ENCODE data around the gene TBCK.

Gene TBCK

DNA sequence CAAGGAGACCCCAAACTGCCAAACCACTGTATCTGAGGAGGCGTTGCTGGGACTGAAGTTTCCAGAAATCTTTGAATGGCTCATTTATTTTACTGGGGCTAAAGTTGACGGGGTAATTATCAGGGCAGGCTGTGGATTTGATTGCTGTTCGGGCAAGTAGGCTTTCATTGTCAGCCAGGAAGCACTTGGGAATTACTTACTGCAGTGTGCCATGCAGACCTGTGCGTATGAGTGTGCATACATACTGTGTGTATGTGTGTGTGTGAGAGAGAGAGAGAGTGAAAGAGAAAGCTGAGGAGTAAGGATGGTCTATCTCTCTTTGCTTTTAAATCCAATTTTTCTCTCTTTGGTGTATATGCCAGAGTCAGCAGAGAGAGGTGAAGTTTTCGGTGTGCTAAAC lies 298.0 kb downstream of the TBCK start:
- POLR2A ChIA-PET = no interaction called here
- CTCF ChIA-PET = no interaction called here
- TF ChIP-seq CTCF (IDR thresholded peaks at IDR 0.05; ENCODE audit: control extremely low read depth, extremely low read depth, low read depth, missing control alignments) = no peak
- DNase-seq (ENCODE audit: extremely low spot score) = no peak

DNA sequence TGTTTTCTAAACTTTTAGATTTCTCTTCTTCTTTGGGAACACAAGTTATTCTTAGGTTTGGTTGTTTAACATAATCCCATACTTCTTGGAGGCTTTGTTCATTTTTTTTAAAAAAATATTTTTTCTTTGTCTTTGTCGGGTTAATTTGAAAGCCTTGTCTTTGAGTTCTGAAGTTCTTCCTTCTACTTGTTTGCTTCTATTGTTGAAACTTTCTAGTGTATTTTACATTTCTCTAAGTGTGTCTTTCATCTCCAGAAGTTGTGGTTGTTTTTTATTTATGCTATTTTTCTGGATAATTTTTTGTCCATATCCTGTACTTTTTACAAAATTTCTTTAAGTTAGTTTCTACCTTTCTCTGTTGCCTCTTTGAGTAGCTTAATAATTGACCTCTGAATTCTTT lies 304.6 kb downstream of the TBCK start:
- no peak for TF ChIP-seq CTCF (IDR thresholded peaks at IDR 0.05; ENCODE audit: control extremely low read depth, extremely low read depth, low read depth, missing control alignments)
- CTCF ChIA-PET = interaction anchor here (0.9 kb wide), 1 partner anchor 11 kb away, joined by 3 read pairs; no protein-coding TSS in a partner anchor
- POLR2A ChIA-PET = no interaction called here
- no peak for DNase-seq (ENCODE audit: extremely low spot score)

DNA sequence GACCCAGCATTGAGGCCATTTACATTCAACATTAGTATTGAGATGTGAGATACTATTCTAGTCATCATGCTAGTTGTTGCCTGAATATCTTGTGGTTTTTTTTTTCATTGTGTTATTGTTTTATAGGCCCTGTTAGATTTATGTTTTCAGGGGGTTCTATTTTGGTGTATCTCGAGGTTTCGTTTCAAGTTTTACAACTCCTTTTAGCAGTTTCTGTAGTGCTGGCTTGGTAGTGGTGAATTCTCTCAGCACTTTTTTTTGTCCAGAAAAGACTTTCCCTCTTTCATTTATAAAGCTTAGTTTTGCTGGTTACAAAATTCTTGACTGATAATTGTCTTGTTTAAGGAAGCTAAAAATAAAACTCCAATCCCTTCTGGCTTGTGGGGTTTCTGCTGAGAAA lies 305.2 kb downstream of the TBCK start:
- TF ChIP-seq CTCF (IDR thresholded peaks at IDR 0.05; ENCODE audit: control extremely low read depth, extremely low read depth, low read depth, missing control alignments) = no peak
- ChIA-PET CTCF (no interaction called here), POLR2A (no interaction called here)
- DNase-seq (ENCODE audit: extremely low spot score) = no peak

DNA sequence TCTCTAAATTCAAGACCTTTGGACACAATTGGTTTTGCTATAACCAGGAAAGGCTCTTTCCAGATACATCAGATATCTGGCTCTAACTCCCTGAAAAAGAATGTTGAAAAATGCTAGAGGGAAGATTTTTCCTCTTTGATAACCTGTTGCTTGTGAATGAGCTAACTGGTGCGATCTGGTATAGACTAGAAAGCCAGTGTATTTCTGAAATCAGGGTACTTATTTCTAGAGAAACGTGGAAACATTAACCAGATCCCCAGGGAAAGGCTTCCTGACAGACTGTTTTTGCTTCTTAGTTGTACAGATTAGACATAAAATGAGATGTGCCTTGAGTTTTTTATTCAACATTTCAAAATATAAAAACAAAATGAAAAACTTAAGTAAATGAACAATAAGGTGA lies 313.0 kb downstream of the TBCK start:
- no peak for TF ChIP-seq CTCF (IDR thresholded peaks at IDR 0.05; ENCODE audit: control extremely low read depth, extremely low read depth, low read depth, missing control alignments)
- DNase-seq (ENCODE audit: extremely low spot score) = no peak
- CTCF ChIA-PET = no interaction called here
- POLR2A ChIA-PET = no interaction called here

DNA sequence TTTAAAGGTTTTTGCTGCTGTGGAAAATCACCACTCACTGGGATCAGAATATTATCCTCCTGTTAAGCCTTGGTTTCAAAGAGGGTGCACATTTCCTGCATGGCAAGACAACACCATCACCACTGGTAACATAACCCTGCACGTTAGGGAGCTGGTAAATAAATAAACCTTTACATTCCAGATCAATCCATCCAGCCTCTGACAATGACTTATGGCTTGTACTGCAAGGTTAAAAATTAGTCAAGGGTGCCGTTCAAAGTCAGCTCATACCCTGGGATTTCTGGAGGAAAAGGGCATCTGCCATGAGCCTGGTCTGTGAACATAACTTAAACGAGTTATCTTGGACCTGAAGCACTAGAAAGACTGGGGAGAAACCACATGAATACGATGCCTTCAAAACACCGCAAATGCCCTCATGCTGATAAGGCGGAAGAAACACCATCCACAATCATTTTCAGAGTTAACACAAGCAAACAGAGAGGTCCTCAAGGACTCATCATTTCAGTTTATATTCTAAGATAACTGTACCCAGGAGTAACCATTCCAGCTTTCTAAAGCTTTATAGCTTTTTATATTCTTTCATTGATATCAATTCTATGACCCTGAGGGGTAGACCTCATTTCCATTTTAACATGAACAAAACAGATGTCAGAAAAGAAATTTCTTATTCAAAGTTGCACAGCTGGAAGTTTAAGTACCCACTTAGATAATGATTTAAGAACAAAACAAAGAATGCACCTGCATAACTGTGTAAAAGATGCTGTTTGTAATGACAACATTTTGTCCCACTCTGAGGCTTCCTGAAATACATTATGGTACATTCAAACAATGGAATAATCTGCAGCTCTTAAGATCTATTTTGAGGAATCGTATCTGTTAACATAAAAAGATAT lies 317.6 kb downstream of the TBCK start:
- no peak for DNase-seq (ENCODE audit: extremely low spot score)
- ChIA-PET POLR2A (no interaction called here), CTCF (no interaction called here)
- TF ChIP-seq CTCF (IDR thresholded peaks at IDR 0.05; ENCODE audit: control extremely low read depth, extremely low read depth, low read depth, missing control alignments) = no peak

DNA sequence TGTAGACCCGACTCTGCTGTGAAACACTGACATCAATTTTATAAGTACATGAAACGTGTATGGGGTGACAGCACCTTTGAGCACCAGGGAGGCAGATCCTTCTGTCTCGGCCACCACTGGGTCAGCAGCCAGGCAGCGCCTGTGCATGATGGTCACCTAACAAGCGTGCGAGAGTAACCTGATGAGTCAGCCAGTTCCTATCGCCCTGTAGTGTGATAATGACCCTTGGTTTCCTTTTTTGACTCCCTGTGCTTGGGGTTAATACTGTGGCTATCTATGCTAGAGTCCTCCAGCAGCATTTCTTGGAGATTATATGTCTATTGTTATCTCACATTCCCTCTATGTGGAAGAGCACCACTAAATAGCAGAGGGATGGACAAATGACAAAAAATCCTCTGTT lies 319.2 kb downstream of the TBCK start:
- DNase-seq (ENCODE audit: extremely low spot score) = no peak
- POLR2A ChIA-PET = no interaction called here
- CTCF ChIA-PET = no interaction called here
- no peak for TF ChIP-seq CTCF (IDR thresholded peaks at IDR 0.05; ENCODE audit: control extremely low read depth, extremely low read depth, low read depth, missing control alignments)

All from GM10248 (cell line).